Left lung (tissue), 10 donors: ENCODE data around the gene TOR1AIP2. TPM values are rescaled to one million over a fixed set of nuclear protein-coding genes. Genes with fewer than 3 reads are reported as not detected.

Source experiments
- ATAC-seq: fragments of 200-7000 bp; cut with Tn5 transposase; one replicate; pipeline ENCODE4 v1.9.1; 2020; ENCODE audit warnings: moderate library complexity
- DNase-seq, 4 donors: peaks; one replicate each; pipeline ENCODE4 v3.0.0-alpha.2; 2013 to 2020
- H3K27ac ChIP-seq, 2 donors: fragments of 200-600 bp; sonication (generic) in 1 of 2; one replicate each; pipeline versions ENCODE4 v1.5.0 to v1.8.0; 2020 to 2021
- H3K27me3 ChIP-seq, 2 donors: fragments of 200-600 bp; sonication (generic) in 1 of 2; one replicate each; pipeline versions ENCODE4 v1.5.0 to v1.8.0; 2020 to 2021
- H3K36me3 ChIP-seq, 2 donors: fragments of 200-600 bp; sonication (generic) in 1 of 2; one replicate each; pipeline versions ENCODE4 v1.5.0 to v1.8.0; 2020 to 2021
- H3K4me1 ChIP-seq, 2 donors: fragments of 200-600 bp; one replicate each; pipeline ENCODE4 v1.8.0; 2021
- H3K4me3 ChIP-seq, 2 donors: fragments of 200-600 bp; sonication (generic) in 1 of 2; one replicate each; pipeline versions ENCODE4 v1.5.0 to v1.8.0; 2020 to 2021; ENCODE audit warnings: mild to moderate bottlenecking in 1 of 2
- H3K9me3 ChIP-seq, 2 donors: fragments of 200-600 bp; sonication (generic) in 1 of 2; one replicate each; pipeline versions ENCODE4 v1.5.0 to v1.8.0; 2020 to 2021
- intact Hi-C, 2 donors: fragments of 100-400 bp; cut with DNase I; formaldehyde crosslinking; loops; one replicate each; pipeline versions ENCODE4 v1.11.2 to v1.14.2; 2022
- polyA plus RNA-seq, 6 donors: library from polyadenylated mRNA; unstranded; fragments of 120-200 nt; gene quantifications; one replicate each; pipeline ENCODE4 v1.2.1, GENCODE V29; 2013; ENCODE audit not compliant: insufficient read length in 6 of 6
- total RNA-seq, 2 donors: library from RNA; stranded (reverse); fragmentation: NEBNext Ultra II Directional; extraction: Animal tissue kit (Norgen Biotek cat#: 25700); gene quantifications; one replicate each; pipeline ENCODE4 v1.2.1, GENCODE V29; 2021
- TF ChIP-seq, protein P1 (sequence below), 2 donors: fragments of 200-600 bp; sonication (generic) in 1 of 2; IDR thresholded peaks; one replicate each; pipeline versions ENCODE4 v1.5.0 to v1.8.0; 2021; ENCODE audit warnings: antibody characterized with exemption in 2 of 2
- donor health status: DM: no; HTN: yes; CAD: no.
- donor health status: DM: no; HTN: no; CAD: no.

Gene TOR1AIP2
- total and polyA plus RNA-seq, 8 donors: 34.8 to 109 (median 38.6) TPM

DNA sequence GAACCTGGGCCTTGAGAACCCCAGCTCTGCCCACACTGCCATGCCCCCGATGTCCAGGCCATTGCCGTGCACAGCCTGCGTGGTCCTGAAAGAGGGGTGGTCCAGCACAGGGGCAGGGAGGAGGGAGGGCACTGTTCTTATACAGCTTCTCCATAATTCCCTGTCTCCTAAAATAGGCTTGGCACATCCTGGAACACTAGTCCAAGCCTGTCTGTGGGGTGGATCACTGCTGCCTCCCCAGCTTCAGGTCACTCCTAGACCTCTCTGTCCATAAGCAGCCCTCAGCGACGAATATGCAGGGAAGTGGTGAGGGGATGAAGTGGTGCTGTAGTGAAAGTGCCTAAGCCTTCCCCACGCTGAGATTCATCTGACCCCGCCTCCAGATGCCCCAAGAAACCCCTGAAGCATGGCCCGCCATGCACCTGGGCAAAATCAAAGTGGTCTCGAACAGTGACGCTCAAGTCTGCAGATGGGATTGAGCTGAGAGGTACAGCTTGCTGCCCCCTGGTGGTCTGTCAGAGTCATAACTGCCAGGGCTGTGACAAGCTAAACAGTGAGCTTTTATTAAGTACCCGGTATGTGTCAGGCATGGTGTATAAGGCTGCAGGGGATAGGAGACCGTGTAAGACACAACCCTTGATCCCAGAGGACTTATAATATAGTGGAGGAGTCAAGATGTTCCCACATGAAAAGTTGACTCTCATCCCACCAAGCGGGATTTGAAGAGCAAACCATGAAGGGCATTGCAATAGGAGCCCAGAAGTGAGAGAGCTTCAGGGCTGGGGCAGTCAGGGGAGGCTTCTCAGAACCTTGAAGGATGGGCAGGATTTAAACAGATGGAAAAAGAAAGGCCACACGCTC, 67.9 kb downstream of the TOR1AIP2 start:
- H3K9me3 ChIP-seq: no peaks in the 10 kb centered on the region

GRCh38 chr1:179808503-179808902, 69.1 kb downstream of the TOR1AIP2 start:
- Histone ChIP-seq H3K4me3 (no peak overlapping the region), H3K9me3 (no peaks in the 10 kb centered on the region), H3K27ac (no peak overlapping the region), H3K27me3 (peaks cover 0 to 30% of the 10 kb centered on the region in 2 donors), H3K4me1 (no peaks in the 10 kb centered on the region), H3K36me3 (no peaks in the 10 kb centered on the region)
- TF ChIP-seq, protein P1, sequence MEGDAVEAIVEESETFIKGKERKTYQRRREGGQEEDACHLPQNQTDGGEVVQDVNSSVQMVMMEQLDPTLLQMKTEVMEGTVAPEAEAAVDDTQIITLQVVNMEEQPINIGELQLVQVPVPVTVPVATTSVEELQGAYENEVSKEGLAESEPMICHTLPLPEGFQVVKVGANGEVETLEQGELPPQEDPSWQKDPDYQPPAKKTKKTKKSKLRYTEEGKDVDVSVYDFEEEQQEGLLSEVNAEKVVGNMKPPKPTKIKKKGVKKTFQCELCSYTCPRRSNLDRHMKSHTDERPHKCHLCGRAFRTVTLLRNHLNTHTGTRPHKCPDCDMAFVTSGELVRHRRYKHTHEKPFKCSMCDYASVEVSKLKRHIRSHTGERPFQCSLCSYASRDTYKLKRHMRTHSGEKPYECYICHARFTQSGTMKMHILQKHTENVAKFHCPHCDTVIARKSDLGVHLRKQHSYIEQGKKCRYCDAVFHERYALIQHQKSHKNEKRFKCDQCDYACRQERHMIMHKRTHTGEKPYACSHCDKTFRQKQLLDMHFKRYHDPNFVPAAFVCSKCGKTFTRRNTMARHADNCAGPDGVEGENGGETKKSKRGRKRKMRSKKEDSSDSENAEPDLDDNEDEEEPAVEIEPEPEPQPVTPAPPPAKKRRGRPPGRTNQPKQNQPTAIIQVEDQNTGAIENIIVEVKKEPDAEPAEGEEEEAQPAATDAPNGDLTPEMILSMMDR (IDR thresholded peaks at IDR 0.05): no peak
- no peak for DNase-seq
- no peak for ATAC-seq
- intact Hi-C loops: no loop called here

More for the DNA sequence above, 67.9 kb downstream of the TOR1AIP2 start:
- DNase-seq (peak in 3 of 4 donors; percentile 45 to 82 (median 63)), ATAC-seq (peak; percentile 76)
- TF ChIP-seq, protein P1 (IDR thresholded peaks at IDR 0.05): peak; percentile 82 to 92
- Histone ChIP-seq H3K4me3 (no peak overlapping the region), H3K27me3 (peaks cover 0 to 30% of the 10 kb centered on the region in 2 donors), H3K36me3 (no peaks in the 10 kb centered on the region), H3K4me1 (peaks cover 3 to 6% of the 10 kb centered on the region in 2 donors), H3K27ac (no peak overlapping the region)
- intact Hi-C loops: loop anchor here (5.0 kb wide), 1 partner anchor 102 kb away; no protein-coding TSS in a partner anchor

GRCh38 chr1:179807691-179808485, 69.7 kb downstream of the TOR1AIP2 start:
- ATAC-seq (no peak), DNase-seq (no peak)
- Histone ChIP-seq H3K4me3 (no peak overlapping the region), H3K9me3 (no peaks in the 10 kb centered on the region), H3K27me3 (peaks cover 0 to 27% of the 10 kb centered on the region in 2 donors), H3K27ac (no peak overlapping the region), H3K36me3 (no peaks in the 10 kb centered on the region), H3K4me1 (no peaks in the 10 kb centered on the region)
- TF ChIP-seq, protein P1 (IDR thresholded peaks at IDR 0.05): no peak
- intact Hi-C loops: no loop called here

- TF ChIP-seq, protein P1 (IDR thresholded peaks at IDR 0.05): no peak
- Histone ChIP-seq H3K36me3 (no peaks in the 10 kb centered on the region), H3K9me3 (no peaks in the 10 kb centered on the region), H3K27me3 (peaks cover 0 to 21% of the 10 kb centered on the region in 2 donors), H3K27ac (no peak overlapping the region), H3K4me1 (no peaks in the 10 kb centered on the region), H3K4me3 (no peak overlapping the region)
- intact Hi-C loops: no loop called here
- ATAC-seq (no peak), DNase-seq (no peak)
These were observed 70.3 kb downstream of the TOR1AIP2 start for GRCh38 chr1:179807291-179807690.

GRCh38 chr1:179806333-179806732, 71.3 kb downstream of the TOR1AIP2 start:
- Histone ChIP-seq H3K27me3 (peaks cover 0 to 12% of the 10 kb centered on the region in 2 donors), H3K4me3 (no peak overlapping the region), H3K27ac (no peak overlapping the region), H3K36me3 (no peaks in the 10 kb centered on the region), H3K9me3 (no peaks in the 10 kb centered on the region), H3K4me1 (no peaks in the 10 kb centered on the region)
- intact Hi-C loops: no loop called here
- ATAC-seq (no peak), DNase-seq (no peak)
- TF ChIP-seq, protein P1 (IDR thresholded peaks at IDR 0.05): no peak
